Neural crest cell (in vitro differentiated cells): ENCODE data around the gene PPP6R1. TPM values are rescaled to one million over a fixed set of nuclear protein-coding genes. Genes with fewer than 3 reads are reported as not detected.

ENCODE experiments used
- DNase-seq: peaks from one replicate; pipeline ENCODE4 v3.0.0; 2021; ENCODE audit warnings: low read depth, mixed read lengths, low spot score
- H3K27ac Mint-ChIP-seq: one replicate; pipeline ENCODE4 v1.8.0; 2021; ENCODE audit warnings: mild to moderate bottlenecking, mixed read lengths; ENCODE audit not compliant: unreplicated experiment
- H3K27me3 Mint-ChIP-seq: 2 replicates; pipeline ENCODE4 v1.8.0; 2021; ENCODE audit warnings: low read depth, mild to moderate bottlenecking, mixed read lengths
- H3K36me3 Mint-ChIP-seq: 2 replicates; pipeline ENCODE4 v1.8.0; 2021; ENCODE audit warnings: low read depth, mild to moderate bottlenecking, mixed read lengths
- H3K4me1 Mint-ChIP-seq: 2 replicates; pipeline ENCODE4 v1.8.0; 2021; ENCODE audit warnings: mixed read lengths
- H3K4me3 Mint-ChIP-seq: one replicate; pipeline ENCODE4 v1.8.0; 2021; ENCODE audit warnings: mild to moderate bottlenecking, mixed read lengths
- H3K9me3 Mint-ChIP-seq: 2 replicates; pipeline ENCODE4 v1.8.0; 2021; ENCODE audit warnings: mixed read lengths
- total RNA-seq: library from RNA; stranded (reverse); gene quantifications from 2 replicates; pipeline ENCODE4 v1.2.1, GENCODE V29; 2021
- TF ChIP-seq, protein P1 (sequence below): fragments of 200-600 bp; sonication (generic); conservative IDR thresholded peaks from 2 replicates; pipeline ENCODE4 v1.5.0; 2021; ENCODE audit warnings: antibody characterized with exemption, mild to moderate bottlenecking

Gene PPP6R1
- total RNA-seq, 1 donor from 2014 or later = 73.1 TPM

DNA sequence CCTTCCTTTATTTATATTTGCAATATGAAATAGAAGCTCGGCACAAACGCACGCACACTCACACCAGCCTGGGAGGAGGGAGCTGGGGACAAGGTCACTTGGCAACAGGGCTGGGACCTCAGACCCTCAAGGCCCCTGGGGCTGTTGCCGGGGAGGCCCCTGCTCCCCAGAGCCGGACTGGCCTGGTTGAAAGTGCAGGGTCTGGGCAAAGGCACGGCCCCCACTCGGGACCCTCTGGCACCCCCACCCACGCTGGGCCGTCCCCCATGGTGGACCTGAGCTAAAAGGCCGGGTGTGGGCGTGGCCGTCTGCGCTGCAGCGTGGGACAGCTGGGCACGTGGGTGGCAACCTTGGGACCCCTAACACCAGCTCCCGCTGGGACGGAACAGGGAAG lies 29.0 kb downstream of the PPP6R1 start:
- no peaks in the 10 kb centered on the region for H3K9me3 Mint-ChIP-seq
- no peak overlapping the region for H3K4me3 Mint-ChIP-seq
- H3K36me3 Mint-ChIP-seq = no peaks in the 10 kb centered on the region
- TF ChIP-seq, protein P1, sequence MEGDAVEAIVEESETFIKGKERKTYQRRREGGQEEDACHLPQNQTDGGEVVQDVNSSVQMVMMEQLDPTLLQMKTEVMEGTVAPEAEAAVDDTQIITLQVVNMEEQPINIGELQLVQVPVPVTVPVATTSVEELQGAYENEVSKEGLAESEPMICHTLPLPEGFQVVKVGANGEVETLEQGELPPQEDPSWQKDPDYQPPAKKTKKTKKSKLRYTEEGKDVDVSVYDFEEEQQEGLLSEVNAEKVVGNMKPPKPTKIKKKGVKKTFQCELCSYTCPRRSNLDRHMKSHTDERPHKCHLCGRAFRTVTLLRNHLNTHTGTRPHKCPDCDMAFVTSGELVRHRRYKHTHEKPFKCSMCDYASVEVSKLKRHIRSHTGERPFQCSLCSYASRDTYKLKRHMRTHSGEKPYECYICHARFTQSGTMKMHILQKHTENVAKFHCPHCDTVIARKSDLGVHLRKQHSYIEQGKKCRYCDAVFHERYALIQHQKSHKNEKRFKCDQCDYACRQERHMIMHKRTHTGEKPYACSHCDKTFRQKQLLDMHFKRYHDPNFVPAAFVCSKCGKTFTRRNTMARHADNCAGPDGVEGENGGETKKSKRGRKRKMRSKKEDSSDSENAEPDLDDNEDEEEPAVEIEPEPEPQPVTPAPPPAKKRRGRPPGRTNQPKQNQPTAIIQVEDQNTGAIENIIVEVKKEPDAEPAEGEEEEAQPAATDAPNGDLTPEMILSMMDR = no peak
- H3K4me1 Mint-ChIP-seq = no peaks in the 10 kb centered on the region
- no peak for DNase-seq
- H3K27ac Mint-ChIP-seq = no peak overlapping the region
- no peaks in the 10 kb centered on the region for H3K27me3 Mint-ChIP-seq

DNA sequence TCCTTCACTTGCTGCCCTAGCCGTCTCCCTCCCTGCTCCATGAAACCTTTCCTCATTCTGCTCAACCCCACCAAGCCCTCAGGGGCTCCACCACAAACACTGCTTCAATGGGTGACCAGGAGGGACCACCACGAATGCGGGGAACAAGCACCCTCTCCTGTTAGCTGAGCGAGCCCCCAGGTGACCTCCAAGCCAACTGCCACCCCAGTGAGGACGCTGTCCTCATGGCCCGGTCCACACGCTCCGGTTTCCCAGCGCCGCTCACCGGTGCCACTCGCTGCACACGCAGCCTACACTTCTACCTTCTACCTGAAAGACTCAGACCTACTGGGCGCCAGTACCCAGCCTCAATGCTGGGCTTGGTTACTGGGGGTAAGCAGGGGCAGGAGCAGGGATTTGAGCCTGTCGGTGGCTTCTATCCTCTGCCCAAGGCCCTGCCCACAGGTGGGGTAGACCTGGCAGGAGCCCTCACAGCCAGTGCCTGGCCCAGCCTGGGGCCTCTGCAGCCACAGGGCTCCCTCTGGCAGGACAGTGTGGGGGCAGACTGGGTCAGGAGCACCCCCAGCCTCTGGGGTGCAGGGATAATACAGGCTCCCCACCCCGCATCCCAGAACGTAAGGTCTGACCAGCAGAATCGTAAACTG lies 29.6 kb downstream of the PPP6R1 start:
- Mint-ChIP-seq H3K9me3 (no peaks in the 10 kb centered on the region), H3K27me3 (no peaks in the 10 kb centered on the region), H3K4me3 (no peak overlapping the region), H3K27ac (no peak overlapping the region), H3K4me1 (no peaks in the 10 kb centered on the region), H3K36me3 (no peaks in the 10 kb centered on the region)
- TF ChIP-seq, protein P1 = no peak
- no peak for DNase-seq

DNA sequence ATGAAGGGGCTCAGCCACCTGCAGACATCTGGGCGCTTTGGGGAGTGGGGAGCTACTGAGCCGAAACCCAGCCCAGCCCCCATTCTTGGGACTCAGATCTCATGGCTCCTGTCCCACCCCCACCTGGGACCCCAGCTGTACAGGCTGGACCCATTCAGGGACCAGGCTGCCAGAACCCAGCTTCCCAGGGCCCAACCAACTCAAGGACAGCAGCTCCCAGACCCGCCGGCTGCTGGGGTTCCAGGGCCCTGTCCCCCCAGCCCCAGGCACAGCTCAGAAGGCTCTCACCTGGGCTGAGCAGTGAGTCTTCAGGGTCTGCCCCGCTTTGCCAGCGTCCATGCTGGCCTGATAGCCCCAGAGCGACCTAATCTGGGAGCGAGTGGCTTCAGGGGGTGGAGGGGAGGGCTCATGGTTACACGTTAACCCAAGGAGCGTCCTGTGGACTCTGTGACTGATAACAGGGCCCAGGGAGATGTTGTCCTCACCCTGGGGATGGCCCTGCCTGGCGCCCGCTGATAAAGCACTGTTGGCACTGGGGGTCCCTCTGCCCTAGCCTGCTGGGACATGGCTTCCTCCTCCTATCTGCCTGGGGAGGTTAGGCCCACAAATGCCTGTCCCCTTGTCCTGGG lies 30.3 kb downstream of the PPP6R1 start, which contains the start of gene TMEM86B:
TMEM86B (minus strand) TSS at position 361 of the 629 bp plus-strand sequence; CDS start at position 339, 22 bp downstream.
- no peak within 1 kb of the TSS for H3K4me3 Mint-ChIP-seq
- H3K36me3 Mint-ChIP-seq = no peaks in the 10 kb centered on the region
- TF ChIP-seq, protein P1 = no peak
- no peaks in the 10 kb centered on the region for H3K4me1 Mint-ChIP-seq
- peak within 1 kb of the TSS; percentile 43 for H3K27ac Mint-ChIP-seq
- no peaks in the 10 kb centered on the region for H3K9me3 Mint-ChIP-seq
- no peak for DNase-seq
- no peaks in the 10 kb centered on the region for H3K27me3 Mint-ChIP-seq

DNA sequence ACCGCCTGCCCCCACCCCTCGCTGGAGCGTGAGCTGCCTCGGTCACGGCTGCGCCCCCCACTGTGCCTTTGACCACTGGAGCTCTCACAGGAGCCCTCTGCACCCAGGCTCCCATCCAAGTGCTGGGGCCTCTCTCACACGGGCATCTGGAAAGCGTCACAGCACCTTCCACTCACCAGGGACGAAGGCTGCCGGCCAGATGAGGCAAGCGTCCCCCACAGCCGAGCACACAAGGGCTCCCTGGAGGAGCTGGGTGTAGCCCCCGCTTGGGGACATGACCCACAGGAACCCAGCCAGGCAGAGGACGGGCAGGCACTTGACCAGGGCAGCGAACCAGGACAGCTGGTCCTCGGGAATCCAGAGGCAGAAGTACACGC lies 30.8 kb downstream of the PPP6R1 start:
- H3K4me1 Mint-ChIP-seq = no peaks in the 10 kb centered on the region

DNA sequence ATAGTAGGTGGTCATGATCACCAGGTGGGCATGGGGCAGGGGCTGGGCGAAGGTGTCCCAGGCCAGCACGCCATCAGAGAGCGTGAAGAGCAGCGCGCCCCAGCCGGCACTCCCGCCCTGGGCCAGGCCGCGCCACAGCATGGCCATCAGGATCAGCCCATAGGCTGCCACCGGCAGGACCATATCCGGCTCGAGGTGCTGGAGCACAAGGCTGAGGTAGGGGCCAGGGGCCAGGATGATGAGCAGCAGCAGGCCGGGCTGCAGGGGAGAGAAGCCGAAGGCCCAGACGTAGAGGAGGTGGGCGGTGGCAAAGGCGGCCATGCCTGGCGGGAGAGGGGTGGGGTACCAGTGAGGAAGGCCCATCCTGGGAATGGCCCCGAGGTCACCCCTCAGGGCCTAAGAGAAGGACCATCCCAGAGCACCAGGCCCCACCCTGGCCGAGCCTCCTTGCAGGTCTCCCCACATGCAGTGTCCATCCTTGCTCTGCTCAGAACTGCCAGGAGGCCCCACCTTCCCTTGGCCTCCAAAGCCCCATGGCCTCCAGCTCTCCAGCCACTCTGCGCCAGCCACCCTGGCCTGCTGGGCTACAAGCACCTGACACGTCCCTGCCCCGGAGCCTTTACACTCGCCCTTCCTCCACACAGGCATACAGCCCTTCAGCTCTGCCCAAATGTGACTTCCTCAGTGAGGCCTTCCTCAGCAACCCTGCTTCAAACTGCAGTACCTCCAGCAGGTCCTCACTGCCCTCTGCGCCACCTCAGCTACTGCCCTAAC lies 31.4 kb downstream of the PPP6R1 start:
- H3K4me3 Mint-ChIP-seq = no peak overlapping the region
- H3K36me3 Mint-ChIP-seq = no peaks in the 10 kb centered on the region
- no peaks in the 10 kb centered on the region for H3K27me3 Mint-ChIP-seq
- H3K4me1 Mint-ChIP-seq = no peaks in the 10 kb centered on the region
- H3K9me3 Mint-ChIP-seq = no peaks in the 10 kb centered on the region
- TF ChIP-seq, protein P1 = no peak
- DNase-seq = no peak
- no peak overlapping the region for H3K27ac Mint-ChIP-seq

More for the DNA sequence above, 30.8 kb downstream of the PPP6R1 start:
- DNase-seq = no peak
- Mint-ChIP-seq H3K9me3 (no peaks in the 10 kb centered on the region), H3K27ac (peak overlapping the region; percentile 43), H3K4me3 (no peak overlapping the region), H3K27me3 (no peaks in the 10 kb centered on the region), H3K36me3 (no peaks in the 10 kb centered on the region)
- TF ChIP-seq, protein P1 = no peak
